MM.1S (cell line): Measurements from ENCODE around the gene LRG1.

Source experiments
- DNase-seq: peaks from one replicate; pipeline ENCODE4 v3.0.0-alpha.2; 2015
- H2AFZ ChIP-seq: fragments of 300-600 bp; sonication (generic); 2 replicates; pipeline ENCODE4 v1.6.0; 2016; ENCODE audit warnings: antibody characterized with exemption, low read length
- H3F3A ChIP-seq: fragments of 300-600 bp; sonication (generic); 2 replicates; pipeline ENCODE4 v1.6.1; 2016; ENCODE audit warnings: mild to moderate bottlenecking, antibody characterized with exemption, low read length, moderate library complexity, mixed read lengths; ENCODE audit not compliant: insufficient read depth
- H3K27ac ChIP-seq: fragments of 300-600 bp; sonication (generic); 2 replicates; pipeline ENCODE4 v1.5.1; 2016; ENCODE audit warnings: mild to moderate bottlenecking, low read length
- H3K27me3 ChIP-seq: fragments of 300-600 bp; sonication (generic); replicated peaks from 2 replicates; pipeline ENCODE4 v1.6.0; 2016; ENCODE audit warnings: low read length; ENCODE audit not compliant: insufficient read depth
- H3K36me3 ChIP-seq: fragments of 300-600 bp; sonication (generic); replicated peaks from 2 replicates; pipeline ENCODE4 v1.6.1; 2016; ENCODE audit warnings: mild to moderate bottlenecking, low read length, mixed read lengths; ENCODE audit not compliant: insufficient read depth
- H3K4me1 ChIP-seq: fragments of 300-600 bp; sonication (generic); 2 replicates; pipeline ENCODE4 v1.6.1; 2016; ENCODE audit warnings: low read length, mixed read lengths
- H3K4me2 ChIP-seq: fragments of 300-600 bp; sonication (generic); 2 replicates; pipeline ENCODE4 v1.6.0; 2016; ENCODE audit warnings: low read depth, low read length
- H3K4me3 ChIP-seq: fragments of 300-600 bp; sonication (generic); 2 replicates; pipeline ENCODE4 v1.5.1; 2016; ENCODE audit warnings: low read length, mixed read lengths
- H3K79me2 ChIP-seq: fragments of 300-600 bp; sonication (generic); 2 replicates; pipeline ENCODE4 v1.6.1; 2016; ENCODE audit warnings: mixed run types, low read length, mixed read lengths
- H3K9ac ChIP-seq: fragments of 300-600 bp; sonication (generic); 2 replicates; pipeline ENCODE4 v1.6.1; 2016; ENCODE audit warnings: low read length, mixed read lengths
- H3K9me2 ChIP-seq: fragments of 300-600 bp; sonication (generic); replicated peaks from 2 replicates; pipeline ENCODE4 v1.6.1; 2016; ENCODE audit warnings: mild to moderate bottlenecking, low read length, mixed read lengths; ENCODE audit not compliant: insufficient read depth
- H3K9me3 ChIP-seq: fragments of 300-600 bp; sonication (generic); replicated peaks from 2 replicates; pipeline ENCODE4 v1.6.1; 2016; ENCODE audit warnings: mild to moderate bottlenecking, low read length, mixed read lengths; ENCODE audit not compliant: insufficient read depth
- H4K20me1 ChIP-seq: fragments of 300-600 bp; sonication (generic); 2 replicates; pipeline ENCODE4 v1.6.1; 2016; ENCODE audit warnings: mild to moderate bottlenecking, low read length, moderate library complexity, mixed read lengths; ENCODE audit not compliant: insufficient read depth
- CTCF ChIP-seq: fragments of 300-600 bp; sonication (generic); IDR thresholded peaks from 2 replicates; pipeline ENCODE4 v1.5.1; 2016; ENCODE audit warnings: antibody characterized with exemption, low read length, mixed read lengths
- EZH2 ChIP-seq: fragments of 300-600 bp; sonication (generic); optimal IDR thresholded peaks from 2 replicates; pipeline ENCODE3; 2017; ENCODE audit warnings: low read depth, mild to moderate bottlenecking, antibody characterized with exemption, low read length, mixed read lengths
- EZH2phosphoT487 ChIP-seq: fragments of 300-600 bp; sonication (generic); IDR thresholded peaks from 2 replicates; pipeline ENCODE4 v1.6.1; 2018; ENCODE audit warnings: antibody characterized with exemption, low read length

Gene LRG1

DNA sequence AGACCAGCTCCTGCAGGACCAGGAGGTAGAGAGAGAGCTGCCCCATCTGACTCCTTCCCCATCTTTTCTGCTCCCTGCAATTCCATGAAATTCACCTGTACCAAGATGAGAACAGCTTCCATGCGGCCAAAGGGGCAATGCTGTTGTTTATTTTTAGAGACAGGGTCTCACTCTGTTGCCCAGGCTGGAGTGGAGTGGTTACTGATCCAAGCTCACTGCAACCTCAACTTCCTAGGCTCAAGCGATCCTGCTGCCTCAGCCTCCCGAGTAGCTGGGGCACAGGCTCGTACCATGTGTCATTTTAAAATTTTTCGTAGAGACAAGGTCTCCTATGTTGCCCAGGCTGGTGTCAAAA is 18.0 kb downstream of the LRG1 start:
- Histone ChIP-seq H3K4me1 (no peaks in the 10 kb centered on the region), H3K36me3 (no peaks in the 10 kb centered on the region), H4K20me1 (no peaks in the 10 kb centered on the region), H3K9ac (no peak overlapping the region), H2AFZ (no peak overlapping the region), H3K27me3 (peaks cover 93% of the 10 kb centered on the region), H3K27ac (no peak overlapping the region), H3K4me2 (no peak overlapping the region), H3K9me3 (no peaks in the 10 kb centered on the region), H3K9me2 (no peaks in the 10 kb centered on the region), H3K4me3 (no peak overlapping the region), H3F3A (no peaks in the 10 kb centered on the region), H3K79me2 (no peaks in the 10 kb centered on the region)
- no peak for DNase-seq
- TF ChIP-seq EZH2, result no peak
- TF ChIP-seq EZH2phosphoT487, result no peak
- TF ChIP-seq CTCF, result no peak

- Histone ChIP-seq H3K27me3 (peaks cover 93% of the 10 kb centered on the region), H3K9me3 (no peaks in the 10 kb centered on the region), H3K9me2 (no peaks in the 10 kb centered on the region), H4K20me1 (no peaks in the 10 kb centered on the region), H3K36me3 (no peaks in the 10 kb centered on the region), H3K4me1 (no peaks in the 10 kb centered on the region), H3K4me3 (no peak overlapping the region), H3K9ac (no peak overlapping the region), H3K4me2 (no peak overlapping the region), H3K79me2 (no peaks in the 10 kb centered on the region), H3K27ac (no peak overlapping the region), H2AFZ (no peak overlapping the region), H3F3A (no peaks in the 10 kb centered on the region)
- no peak for DNase-seq
- TF ChIP-seq EZH2, result no peak
- TF ChIP-seq CTCF, result no peak
- no peak for TF ChIP-seq EZH2phosphoT487
These were observed 18.5 kb downstream of the LRG1 start for GRCh38 chr19:4521170-4521887.

GRCh38 chr19:4519521-4520277 is 20.1 kb downstream of the LRG1 start:
- Histone ChIP-seq H3K4me2 (no peak overlapping the region), H3K9me3 (no peaks in the 10 kb centered on the region), H3K9ac (no peak overlapping the region), H3K27me3 (peaks cover 92% of the 10 kb centered on the region), H4K20me1 (no peaks in the 10 kb centered on the region), H3K9me2 (no peaks in the 10 kb centered on the region), H3K4me1 (no peaks in the 10 kb centered on the region), H2AFZ (no peak overlapping the region), H3K36me3 (no peaks in the 10 kb centered on the region), H3K79me2 (no peaks in the 10 kb centered on the region), H3K27ac (no peak overlapping the region), H3F3A (no peaks in the 10 kb centered on the region), H3K4me3 (no peak overlapping the region)
- TF ChIP-seq EZH2, result no peak
- TF ChIP-seq EZH2phosphoT487, result no peak
- DNase-seq, result no peak

GRCh38 chr19:4519172-4519496 is 20.7 kb downstream of the LRG1 start:
- no peaks in the 10 kb centered on the region for H3K36me3 ChIP-seq
- H3K4me1 ChIP-seq, result no peaks in the 10 kb centered on the region
- no peak overlapping the region for H3K27ac ChIP-seq
- no peaks in the 10 kb centered on the region for H3F3A ChIP-seq
- H2AFZ ChIP-seq, result no peak overlapping the region
- no peak overlapping the region for H3K4me2 ChIP-seq
- H3K4me3 ChIP-seq, result no peak overlapping the region
- no peaks in the 10 kb centered on the region for H4K20me1 ChIP-seq
- no peak for DNase-seq
- no peaks in the 10 kb centered on the region for H3K79me2 ChIP-seq
- H3K9me2 ChIP-seq, result no peaks in the 10 kb centered on the region
- H3K27me3 ChIP-seq, result peaks cover 87% of the 10 kb centered on the region
- TF ChIP-seq EZH2 (no peak), CTCF (no peak), EZH2phosphoT487 (no peak)
- no peak overlapping the region for H3K9ac ChIP-seq
- no peaks in the 10 kb centered on the region for H3K9me3 ChIP-seq
